DMS153 treated with DMSO at 0.1 percent for 48 hours (cell line): Measurements from ENCODE around the gene CAMK2D.
"Not testable (repeated sequence)": the region's sequence is repeated elsewhere in the genome, so short reads cannot be mapped to it uniquely, and the experiment has no call there.

Source experiments
- DNase-seq: peaks from one replicate; lab custom pipeline; 2025; ENCODE audit not compliant: unreplicated experiment; lab: John Stamatoyannopoulos, UW

The CAMK2D gene

DNA sequence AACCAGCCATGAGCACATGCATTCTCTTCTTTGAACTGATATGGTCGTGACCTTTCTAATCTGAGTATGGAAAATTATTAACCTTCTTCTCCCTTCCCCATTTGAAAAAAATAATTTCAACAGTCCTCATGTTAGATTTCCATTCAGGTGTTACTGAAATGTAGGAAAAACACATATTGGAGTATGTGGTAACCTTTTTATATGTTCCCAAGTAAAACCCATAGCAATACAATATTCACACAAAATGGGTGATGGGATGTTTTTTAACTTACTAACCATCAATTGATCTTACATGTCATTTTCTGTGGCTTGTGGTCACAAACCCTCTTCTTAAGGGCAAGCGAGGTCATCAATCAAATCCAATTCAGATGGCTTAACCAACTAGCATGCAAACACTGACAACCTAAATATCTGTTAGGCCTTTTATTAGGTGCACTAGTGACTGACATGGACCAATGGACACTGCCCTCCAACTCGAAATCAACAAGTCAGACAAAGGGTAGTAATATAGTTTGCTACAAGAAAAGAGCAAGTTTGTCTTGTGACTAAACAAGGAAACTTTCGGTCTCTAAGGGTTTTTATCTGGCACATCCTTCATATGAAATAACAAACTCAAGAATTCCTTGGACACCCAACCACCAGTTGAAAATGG is 74.3 kb downstream of the CAMK2D start:
- DNase-seq = no peak

DNA sequence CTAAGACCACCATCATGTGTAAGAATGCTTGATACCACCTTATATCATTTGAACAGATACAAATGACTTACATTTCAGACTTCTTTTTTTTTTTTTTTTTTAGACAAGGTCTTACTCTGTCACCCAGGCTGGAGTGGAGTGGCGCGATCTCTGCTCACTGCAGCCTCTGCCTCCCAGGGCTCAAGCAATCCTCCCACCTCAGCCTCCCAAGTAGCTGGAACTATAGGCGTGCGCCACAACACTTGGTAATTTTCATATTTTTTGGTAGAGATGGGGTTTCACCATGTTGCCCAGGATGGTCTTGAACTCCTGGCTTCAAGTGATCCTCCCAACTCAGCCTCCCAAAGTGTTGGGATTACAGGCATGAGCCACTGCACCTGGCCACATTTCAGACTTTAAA is 76.4 kb downstream of the CAMK2D start:
- not testable (repeated sequence) for DNase-seq

DNA sequence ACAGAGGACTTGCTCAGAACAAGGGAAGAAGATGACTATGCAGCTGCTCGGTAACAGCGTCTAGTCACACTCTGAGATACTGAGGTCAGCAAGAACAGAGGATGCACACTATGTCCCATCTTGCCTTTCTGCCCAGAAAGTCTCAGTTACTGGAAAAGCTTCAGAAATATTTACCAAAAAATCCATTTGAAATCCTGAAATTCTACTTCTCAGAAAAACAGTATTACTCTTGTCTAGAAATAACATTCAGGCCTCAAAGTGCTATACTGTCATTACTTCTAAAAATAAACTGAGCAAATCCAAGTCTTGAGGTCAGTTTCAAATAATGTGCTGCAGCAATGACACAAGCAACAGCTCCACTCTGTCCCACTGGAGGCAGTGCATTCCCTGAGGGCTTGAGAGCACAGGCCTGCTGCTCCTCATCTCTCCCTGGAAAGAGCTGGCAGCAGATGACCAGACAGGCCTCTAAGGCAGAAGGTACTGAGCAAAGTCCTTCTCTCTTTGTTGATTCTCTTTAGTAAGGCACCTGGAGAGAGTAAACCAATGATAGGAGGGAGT is 76.9 kb downstream of the CAMK2D start:
- no peak for DNase-seq

DNA sequence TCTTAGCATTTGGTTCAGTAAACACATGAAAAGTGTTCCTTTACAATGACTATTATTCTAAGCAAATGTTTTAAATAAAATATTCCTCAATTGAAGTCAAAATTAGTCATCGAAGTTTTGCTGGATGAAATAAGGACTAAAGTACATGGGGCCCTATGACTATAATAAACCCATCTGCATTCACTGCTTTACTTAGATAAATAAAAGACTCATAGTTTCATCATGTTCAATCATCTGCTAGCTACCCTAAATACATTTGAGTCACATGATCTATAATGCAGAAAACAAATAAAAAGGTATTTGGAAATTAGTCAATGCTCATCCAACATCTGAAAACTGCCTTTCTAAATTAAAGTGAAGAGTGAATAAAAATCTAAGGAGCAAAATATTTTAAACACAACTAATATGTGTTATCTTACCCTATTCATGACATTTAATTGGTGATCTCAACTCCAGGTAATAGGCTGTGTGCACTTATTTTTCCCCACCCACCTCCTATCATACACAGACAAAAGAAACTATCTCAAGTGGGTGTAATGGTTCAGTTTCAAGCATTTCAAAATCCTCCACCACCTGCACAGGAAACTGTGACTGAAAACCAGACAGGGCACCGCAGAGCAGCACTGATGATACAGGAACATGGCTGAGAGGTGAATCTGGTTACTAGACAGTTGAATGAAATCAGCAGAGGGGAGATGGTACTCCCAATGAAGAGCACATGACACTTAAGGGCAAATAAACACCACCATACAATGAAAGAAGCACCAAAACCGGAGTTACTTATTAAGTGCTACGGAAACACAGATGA is 78.6 kb downstream of the CAMK2D start:
- peak; percentile 91 for DNase-seq

DNA sequence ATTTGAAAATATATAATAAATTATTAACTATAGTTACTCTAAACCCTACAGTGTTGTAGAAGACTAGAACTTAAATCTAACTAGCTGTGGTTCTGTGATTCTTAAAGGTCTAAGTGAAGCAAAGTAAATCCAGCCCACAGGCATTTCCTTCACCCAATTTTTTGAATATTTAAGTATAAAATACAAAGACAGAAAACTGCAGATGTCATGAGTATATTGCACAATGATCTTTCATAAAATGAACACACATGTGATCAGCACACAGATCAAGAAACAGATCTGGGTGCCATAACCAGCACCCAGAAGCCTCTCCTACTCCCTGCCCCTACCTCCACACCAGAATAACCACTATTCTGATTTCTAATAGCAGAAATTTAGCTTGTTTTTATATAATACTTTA is 82.9 kb downstream of the CAMK2D start:
- DNase-seq = no peak

DNA sequence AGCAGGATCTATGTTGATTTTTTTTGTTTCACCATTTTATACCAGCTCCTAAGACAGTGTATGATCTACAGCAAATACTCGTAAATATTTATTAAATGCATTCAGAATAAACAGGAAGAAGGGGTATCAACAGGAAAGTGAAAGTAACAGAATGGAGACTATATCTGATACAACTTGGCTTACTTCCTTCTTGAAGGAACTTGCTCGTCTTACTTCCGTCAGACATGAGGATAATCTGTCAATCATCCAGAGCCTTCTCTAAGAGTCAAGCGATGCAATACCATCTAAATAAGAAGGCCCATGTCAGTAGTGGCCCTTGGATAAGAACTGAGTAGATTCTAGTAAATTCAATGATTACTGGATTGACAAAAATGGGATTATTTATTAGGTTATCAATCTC is 84.2 kb downstream of the CAMK2D start:
- DNase-seq = no peak

DNA sequence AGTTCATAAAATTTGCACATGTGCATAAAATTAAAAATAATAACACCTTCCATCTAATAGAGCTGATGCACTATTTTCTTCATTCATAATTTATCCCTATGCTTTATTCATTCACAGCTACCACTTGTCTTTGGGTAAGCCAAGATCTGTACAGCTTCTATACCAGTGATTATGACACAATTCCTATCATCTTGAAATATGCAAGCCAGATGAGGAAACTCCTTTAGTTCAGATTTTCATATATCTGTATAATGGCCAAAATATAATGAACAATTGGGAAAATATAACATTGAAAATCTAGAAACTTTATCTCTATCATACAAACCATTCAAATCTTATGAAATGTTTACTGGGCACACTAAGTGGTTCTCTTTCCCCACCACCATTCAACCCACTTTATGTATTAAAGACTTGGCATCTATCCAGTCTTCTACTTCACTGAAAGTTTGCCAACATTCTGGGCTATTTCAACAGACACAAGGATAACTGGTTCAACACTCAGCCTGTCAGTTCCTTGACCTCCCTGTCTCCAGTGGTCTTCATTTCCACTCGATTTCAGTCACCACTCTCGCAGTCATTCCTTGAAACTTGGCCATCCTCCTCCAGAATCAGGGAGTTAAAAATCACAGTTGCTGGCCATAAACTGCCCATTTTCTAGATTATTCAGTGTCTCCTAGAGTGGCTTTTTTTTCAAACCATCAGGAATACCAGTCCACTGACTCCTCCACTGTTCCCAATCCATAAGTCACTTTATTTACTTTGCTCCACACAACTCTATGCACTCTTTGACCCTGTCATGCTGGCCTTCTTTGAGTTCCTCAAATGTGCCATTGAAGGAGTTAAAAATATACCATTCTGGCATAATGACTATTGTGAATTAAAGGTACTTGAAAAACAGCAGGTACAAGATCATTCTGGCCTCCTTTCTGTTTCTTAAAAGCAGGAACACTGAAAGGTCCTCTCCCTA is 85.5 kb downstream of the CAMK2D start:
- DNase-seq = no peak

DNA sequence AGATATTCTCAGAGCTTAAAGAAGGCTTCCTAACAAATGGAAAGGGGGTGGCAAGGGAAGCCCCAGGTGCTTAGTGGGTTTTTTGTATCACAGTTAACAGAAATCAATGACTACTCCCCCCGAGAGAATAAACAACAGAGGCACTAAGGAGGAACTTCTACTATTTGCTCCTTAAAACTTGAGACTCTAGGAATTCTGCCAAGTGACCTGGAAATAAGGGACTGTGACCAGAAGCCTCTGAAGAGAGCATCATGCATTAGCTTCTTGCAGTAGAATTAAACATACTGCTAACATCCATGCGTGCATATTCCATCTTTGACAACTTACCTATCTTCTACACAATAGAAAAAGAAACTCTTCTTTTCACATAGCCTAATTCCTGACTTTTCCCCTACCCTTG is 86.8 kb downstream of the CAMK2D start:
- no peak for DNase-seq

DNA sequence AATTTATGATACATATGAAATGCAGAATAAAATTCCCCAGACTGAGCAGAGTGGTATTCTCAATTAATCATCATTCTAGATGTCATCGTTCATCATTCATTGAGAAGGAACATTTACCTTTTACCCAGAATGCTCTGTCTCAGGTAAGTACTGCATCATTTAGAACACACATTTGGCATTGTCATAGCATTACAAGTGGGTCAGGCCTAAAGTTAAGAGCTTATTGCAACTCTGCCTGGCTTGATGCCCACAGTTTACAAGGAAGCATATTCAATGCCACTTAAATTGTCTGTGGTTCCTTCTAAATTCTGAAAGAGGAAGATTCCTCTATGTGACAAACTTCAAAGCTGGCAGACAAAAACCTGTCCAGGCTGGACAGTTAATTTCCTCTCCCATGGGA is 87.3 kb downstream of the CAMK2D start:
- DNase-seq = no peak

DNA sequence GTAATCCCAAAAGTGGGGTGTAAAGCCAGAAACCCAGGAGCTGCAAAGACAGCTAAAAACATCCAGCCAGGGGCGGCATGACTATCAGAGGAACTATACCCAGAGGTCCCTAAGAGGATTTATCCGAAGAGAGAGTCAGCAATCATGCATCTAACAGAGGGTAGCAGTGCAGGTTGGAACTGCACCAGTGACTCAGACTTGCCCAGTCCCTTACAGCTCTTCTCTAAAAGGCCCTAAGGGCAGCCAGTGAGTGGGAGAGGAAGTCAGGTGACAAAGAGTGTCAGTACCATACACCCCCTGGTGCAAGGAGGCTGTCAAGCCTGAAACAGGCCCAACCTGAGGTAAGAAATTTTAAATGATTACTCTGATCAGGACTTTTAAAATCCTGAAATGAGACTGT is 88.1 kb downstream of the CAMK2D start:
- no peak for DNase-seq

DNA sequence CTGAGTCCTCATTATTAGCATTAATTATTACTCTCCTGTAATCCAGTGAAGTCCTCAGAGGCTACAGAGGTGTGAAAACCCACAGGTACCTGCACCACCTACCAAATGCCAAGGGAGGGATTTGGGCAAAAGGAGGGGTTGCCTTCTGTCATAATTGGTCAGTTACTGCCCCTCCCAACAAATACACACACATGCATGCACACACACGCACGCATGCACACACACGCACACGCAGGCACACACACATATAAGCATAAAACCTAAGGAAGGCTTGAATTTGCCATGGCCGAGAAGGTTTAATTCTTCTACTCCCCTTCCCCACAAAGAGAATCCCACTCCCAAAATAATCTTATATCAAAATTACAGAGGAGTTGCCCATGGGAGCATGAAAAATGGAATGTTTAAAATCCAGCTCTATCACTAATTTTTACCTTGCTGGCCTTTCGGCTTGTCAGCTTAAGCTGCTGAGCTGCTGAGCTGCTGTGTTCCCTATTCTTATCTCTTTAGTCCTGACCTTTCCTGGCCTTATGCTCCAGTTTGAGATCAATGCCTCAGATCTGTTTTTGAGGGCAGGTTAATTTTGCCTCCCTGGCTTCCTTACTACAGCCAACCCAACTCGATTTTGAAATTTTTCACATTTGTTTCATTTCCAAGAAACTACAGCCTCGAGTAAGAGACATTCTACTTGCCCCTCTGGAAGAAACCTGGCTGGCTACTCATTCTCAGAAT is 95.0 kb downstream of the CAMK2D start:
- DNase-seq = no peak

DNA sequence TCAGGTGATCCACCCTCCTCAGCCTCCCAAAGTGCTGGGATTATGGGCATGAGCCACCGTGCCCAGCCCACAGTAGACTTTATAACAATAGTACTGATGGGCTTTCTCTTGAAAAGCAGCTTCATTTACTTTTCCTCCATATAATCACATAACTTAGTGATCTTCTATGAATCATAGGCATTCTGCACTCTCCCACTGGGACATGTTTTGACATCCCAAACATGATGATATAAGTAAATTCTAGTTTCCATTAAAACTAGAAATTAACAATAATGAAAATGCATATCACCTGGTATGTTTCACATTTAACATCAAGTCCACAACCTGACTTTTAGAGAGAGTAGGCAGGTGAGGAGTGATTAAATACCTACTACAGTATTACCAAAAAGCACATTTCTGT is 96.5 kb downstream of the CAMK2D start:
- DNase-seq = no peak

DNA sequence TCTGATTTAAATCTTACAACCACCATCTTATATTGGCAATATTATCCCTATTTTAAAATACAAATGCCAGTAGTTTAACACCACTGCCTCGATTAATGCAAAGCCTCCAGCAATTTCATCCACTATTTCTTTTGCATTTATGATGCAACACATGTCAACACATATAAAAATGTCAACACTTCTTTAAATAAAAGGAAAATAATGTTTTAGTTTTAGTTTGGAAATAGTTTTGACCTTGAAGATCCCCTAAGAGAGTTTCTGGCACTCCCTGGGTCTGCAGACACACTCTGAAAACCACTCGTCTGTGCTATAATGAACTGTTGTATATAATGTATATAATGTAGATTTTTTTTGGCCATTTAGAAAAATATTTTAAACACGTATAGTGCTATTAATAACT is 99.0 kb downstream of the CAMK2D start:
- DNase-seq = no peak

DNA sequence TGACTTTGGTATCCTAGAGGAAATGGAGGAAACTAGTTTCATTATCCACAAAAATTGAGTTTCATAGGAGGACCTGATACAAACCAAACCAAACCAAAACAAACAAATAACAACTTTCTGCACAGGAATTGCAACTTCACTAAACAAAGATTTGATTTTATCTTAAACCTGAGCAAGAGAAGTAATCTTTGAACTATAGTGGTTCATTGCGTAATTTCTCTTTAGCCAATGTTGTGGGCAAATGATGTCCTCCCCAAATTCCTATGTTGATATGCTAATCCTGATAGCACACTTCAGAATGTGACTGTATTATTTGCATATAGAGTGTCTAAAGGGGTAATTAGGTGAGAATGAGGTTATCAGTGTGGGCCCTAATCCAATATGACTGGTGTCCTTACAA is 102.4 kb downstream of the CAMK2D start:
- no peak for DNase-seq

DNA sequence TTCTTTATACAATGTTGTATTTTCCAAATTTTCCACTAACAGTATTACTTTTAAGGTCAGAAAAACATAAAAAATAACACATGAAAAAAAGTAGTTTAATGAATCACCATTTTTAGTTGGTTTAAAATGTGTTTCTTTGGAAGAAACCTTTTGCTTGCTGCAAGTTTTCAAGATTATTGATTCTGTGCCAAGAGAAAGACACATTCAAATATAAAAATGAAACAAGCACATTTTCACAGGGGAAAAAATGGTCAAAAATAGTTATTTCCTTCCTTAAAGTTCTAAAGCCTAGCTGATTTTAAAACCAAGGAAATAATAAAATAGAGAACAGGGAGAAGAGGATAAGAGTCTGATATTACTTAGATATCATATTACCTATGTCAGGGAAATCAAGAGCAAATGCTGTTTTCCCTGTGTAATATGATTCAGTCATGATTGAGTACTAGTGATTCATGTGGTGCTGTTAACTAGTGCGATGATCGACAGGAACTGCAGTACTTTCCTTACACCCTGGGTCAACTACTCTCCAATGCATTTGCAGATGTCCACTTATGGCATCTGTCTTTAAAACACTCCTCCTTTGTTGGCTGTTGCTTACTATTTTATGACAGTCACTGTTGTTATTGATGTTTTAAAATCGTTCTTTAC is 103.8 kb downstream of the CAMK2D start:
- DNase-seq = no peak

DNA sequence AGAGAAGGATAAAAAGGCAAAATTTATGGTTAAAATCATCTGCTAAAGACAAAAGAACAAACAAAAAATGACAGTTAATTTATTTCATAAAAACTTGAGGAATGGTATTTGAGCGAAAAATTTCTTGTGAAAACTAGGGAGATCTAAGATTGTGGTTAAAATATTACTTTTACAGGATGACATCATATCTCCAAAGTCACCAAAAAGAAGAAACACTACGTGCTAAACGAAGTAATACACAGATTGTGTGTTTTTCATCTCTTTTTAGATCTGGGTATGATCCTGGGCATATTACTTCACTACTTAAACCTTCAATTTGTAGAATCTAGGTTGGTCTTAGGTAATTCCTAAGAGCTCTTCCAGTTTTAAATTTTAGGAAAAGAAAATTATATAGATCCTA is 107.7 kb downstream of the CAMK2D start:
- no peak for DNase-seq

DNA sequence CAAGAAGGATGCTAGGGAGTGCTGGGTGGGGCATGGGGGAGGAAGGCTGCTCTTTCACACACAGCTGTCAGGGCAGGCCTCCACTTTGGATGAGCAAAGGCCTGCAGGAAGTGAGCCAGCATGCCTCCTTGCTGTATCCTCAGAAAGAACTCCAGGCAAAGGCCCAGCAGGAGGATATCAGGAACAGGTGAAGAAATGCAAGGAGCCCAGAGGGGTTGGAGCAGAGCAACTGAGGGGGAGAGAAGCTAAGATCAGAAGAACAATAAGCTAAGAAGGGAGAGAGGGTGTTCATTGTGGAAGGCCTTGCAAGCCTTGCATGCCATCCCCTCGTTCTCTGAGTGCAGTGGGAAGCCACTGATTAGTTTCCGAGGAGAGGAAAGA is 115.1 kb downstream of the CAMK2D start:
- no peak for DNase-seq

DNA sequence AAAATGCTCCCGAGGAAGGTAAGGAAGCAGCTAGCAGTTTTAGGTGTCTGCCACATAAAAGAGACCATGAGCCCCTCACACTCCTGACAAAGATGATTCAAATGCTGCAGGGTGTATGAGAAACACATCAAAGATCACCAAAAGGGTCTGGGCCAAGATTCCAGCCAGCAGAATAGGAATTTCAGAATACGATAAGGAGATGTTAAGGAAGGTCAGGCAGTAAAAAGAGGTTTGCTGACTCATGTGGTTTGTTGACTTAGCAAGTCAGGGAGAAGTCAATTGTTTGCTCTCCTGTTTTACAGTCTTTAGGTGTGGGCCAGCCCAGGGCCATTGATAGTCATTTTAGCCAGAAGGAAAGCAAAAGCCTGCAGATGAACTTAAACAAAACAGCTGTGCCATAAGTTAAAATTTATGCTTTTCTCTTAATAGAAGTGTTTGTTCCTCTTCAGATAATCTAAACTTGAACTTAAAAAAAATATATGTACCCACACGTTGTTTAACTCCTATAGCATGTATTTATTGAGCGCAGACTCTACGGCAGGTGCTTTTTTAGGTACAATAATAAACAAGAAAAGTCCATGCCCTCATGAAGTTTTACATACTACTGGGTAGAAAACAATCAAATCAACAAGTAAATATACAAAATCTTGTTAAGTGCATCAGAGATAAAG is 115.6 kb downstream of the CAMK2D start:
- DNase-seq = peak; percentile 35

DNA sequence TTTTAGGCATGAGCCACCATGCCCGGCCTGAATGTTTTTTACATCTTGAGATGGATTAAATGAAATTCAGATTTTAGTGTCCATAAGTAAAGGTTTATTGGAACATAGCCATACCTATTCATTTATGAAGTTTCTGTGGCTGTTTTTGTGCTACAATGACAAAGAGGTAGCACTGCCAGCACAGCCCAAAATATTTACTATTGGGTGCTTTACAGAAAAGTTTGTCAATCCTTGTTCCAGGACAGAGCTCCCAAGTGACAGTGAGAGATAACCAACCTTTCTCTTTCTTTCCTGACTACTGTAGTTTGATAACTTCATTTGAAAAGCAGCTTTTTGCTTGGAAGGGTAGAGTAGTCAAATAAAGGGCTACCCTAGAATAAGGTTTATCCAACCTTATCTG is 116.2 kb downstream of the CAMK2D start:
- DNase-seq = no peak

DNA sequence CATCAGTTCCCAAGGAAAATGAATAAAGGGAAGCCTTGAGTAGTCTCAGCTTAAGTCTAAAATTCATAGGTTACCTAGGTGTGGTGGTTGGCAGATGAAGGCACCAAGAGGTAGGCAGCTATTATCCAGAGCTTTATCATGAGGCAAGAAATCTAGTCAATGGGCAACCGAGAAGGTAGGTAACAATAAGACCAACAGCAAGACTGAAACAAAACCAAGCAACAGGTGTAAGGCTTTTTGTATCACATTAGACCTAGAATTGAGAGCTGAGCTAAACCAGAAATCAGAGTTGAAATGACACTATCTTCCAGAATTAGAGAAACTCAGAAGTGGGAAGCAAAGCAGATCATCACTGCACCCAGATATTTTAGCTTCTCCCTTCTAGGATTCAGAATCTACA is 117.1 kb downstream of the CAMK2D start:
- DNase-seq = no peak
